Mononuclear cell (primary cell): Measurements from ENCODE around the gene CD84. TPM values are rescaled to one million over a fixed set of nuclear protein-coding genes. Genes with fewer than 3 reads are reported as not detected.
"Not testable (repeated sequence)": the region's sequence is repeated elsewhere in the genome, so short reads cannot be mapped to it uniquely, and the experiment has no call there.

ENCODE experiments used
- H3K27me3 ChIP-seq: 2 replicates; pipeline ENCODE4 v1.6.0; 2011; ENCODE audit warnings: low read length, control low read depth; ENCODE audit not compliant: insufficient read depth
- H3K4me1 ChIP-seq: 2 replicates; pipeline ENCODE4 v1.5.1; 2011; ENCODE audit warnings: mild to moderate bottlenecking, low read length, control low read depth; ENCODE audit not compliant: insufficient read depth
- H3K4me3 ChIP-seq: 2 replicates; pipeline ENCODE4 v1.5.1; 2011; ENCODE audit warnings: mild to moderate bottlenecking, low read length, moderate library complexity
- H3K9me3 ChIP-seq: 2 replicates; pipeline ENCODE4 v1.5.1; 2011; ENCODE audit warnings: low read depth, mild to moderate bottlenecking, control low read depth, low read length
- total RNA-seq: library from RNA; depleted of rRNA; stranded (reverse); fragments of >200 nt; gene quantifications from one replicate; pipeline ENCODE4 v1.2.3, GENCODE V29; 2012

The CD84 gene
- total RNA-seq, 1 donor = 33.4 TPM

GRCh38 chr1:160547422-160547821 lies 31.9 kb downstream of the CD84 start:
- Histone ChIP-seq H3K27me3 (no peaks in the 10 kb centered on the region), H3K4me1 (peaks cover 74% of the 10 kb centered on the region), H3K4me3 (no peak overlapping the region), H3K9me3 (no peaks in the 10 kb centered on the region)

DNA sequence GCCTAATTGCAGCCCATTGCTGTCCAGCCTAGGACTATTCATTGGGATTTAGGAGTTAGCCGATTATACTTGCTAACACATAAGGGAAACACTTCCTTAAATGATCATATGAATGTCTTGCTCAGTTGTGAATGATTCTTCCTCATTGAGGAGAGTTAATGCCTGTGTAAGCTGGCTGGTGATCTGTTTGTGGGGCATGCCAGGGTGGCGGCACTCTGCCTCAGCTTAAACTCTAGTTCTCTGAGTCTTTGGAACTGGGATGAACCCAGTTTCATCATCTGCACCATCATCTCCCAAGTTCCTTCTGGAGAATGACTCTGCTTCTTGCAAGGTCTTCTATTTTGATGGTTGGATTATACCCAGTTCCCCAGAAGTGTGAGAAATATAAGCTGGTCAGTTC lies 32.4 kb downstream of the CD84 start:
- no peaks in the 10 kb centered on the region for H3K9me3 ChIP-seq
- no peak overlapping the region for H3K4me3 ChIP-seq
- peaks cover 76% of the 10 kb centered on the region for H3K4me1 ChIP-seq
- H3K27me3 ChIP-seq = no peaks in the 10 kb centered on the region

DNA sequence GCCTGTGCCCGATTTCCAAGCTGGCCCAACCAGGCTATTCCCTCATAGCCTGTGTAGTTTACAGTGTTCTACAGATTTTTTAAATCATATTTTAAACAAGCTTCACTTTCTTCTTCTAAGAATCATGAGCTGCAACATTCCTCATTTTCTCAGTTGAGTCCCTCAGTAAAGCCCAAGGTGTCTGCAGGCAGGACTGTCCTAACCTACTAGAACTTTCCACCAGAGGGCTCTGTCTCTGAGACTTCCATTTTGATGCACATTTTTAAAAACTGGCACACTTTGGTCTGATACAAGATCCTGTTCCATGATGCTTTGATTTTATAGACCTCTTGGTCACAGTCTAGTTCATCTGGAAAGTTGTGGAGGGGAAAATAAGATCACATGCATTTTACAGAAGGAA lies 34.6 kb downstream of the CD84 start:
- H3K4me3 ChIP-seq = no peak overlapping the region
- H3K27me3 ChIP-seq = no peaks in the 10 kb centered on the region
- H3K4me1 ChIP-seq = peaks cover 79% of the 10 kb centered on the region
- no peaks in the 10 kb centered on the region for H3K9me3 ChIP-seq

DNA sequence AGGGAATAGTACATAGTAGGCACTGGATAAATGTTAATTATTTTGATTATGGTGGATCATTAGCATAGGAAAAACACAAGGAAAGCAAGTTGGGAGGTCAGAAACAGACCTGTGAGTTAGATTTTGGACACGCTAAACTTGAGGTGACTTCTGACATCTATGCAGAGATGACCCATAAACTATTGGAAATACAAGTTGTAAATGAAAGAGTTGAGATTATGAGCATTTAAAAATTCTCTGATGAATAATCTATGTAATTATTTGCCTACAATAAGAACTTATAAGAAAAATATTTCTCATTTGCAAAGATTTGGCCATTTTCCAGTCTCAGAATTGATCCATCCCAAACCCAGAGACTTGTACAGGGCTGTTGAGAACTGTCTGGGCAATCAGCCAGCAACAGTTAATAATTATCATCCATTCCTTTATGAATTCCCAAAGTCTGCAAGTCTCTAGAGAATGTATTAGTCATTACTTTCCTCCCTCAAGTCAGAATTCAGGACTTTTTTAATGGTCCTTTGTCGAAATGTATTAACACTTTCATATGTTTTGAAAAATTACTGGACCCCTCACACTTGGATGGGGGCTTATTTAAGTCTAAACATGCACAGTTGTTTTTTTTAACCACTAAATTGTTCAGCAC lies 36.9 kb downstream of the CD84 start:
- Histone ChIP-seq H3K27me3 (no peaks in the 10 kb centered on the region), H3K9me3 (no peaks in the 10 kb centered on the region), H3K4me1 (peaks cover 66% of the 10 kb centered on the region), H3K4me3 (no peak overlapping the region)

DNA sequence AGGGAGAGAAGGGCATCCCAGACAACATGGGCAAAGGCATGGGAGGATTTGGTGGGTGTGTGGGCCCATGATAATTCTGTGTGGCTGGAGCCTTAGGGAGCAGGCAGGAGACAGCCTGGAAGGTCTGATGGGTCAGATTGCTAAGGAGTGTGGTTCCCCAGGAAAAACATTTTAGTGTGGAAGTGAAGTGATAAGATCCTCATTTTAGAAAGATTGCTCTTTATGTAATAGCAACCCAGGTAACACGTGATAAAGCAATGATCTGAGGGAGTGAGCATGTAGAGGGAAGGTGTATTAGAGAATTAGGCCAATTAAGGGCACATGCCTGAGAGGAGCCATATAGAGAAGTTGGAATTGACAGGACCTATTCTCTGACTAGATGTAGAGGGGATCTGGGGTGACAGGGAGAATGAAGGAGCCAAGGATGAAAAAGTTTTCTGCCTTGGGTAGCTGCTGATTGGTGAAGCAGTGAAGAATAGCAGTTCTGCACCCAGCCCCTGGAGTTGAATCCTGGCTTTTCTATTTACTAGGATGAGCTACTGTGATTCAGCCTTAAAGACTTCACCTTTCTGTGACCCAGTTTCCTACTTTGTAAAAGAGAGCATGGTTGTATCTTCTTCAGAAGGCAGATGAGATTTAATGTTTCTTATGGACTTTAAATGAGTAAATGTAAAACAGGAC lies 37.5 kb downstream of the CD84 start:
- peaks cover 59% of the 10 kb centered on the region for H3K4me1 ChIP-seq
- H3K9me3 ChIP-seq = no peaks in the 10 kb centered on the region
- H3K27me3 ChIP-seq = no peaks in the 10 kb centered on the region
- no peak overlapping the region for H3K4me3 ChIP-seq

- Histone ChIP-seq H3K4me1 (peaks cover 50% of the 10 kb centered on the region), H3K27me3 (no peaks in the 10 kb centered on the region), H3K4me3 (no peak overlapping the region), H3K9me3 (peaks cover 6% of the 10 kb centered on the region)
These were observed 38.5 kb downstream of the CD84 start for GRCh38 chr1:160540859-160541233.

- Histone ChIP-seq H3K4me3 (no peak overlapping the region), H3K9me3 (peaks cover 12% of the 10 kb centered on the region), H3K27me3 (no peaks in the 10 kb centered on the region), H3K4me1 (peaks cover 44% of the 10 kb centered on the region)
These were observed 39.1 kb downstream of the CD84 start for GRCh38 chr1:160539990-160540858.

DNA sequence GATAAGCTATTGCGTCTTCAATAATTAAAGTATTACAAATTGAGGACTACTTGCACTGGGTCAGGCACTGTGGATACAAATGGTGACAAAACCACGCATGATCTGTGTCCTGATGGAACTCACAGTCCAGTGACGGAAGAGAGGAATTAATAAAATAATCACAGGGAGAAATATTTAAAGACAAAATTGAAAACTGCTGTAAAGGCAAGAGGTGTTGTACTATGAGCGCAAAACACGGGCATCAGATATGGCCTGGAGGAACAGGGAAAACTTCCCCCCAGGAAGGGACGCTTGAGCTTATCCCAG lies 39.7 kb downstream of the CD84 start:
- Histone ChIP-seq H3K4me1 (peaks cover 38% of the 10 kb centered on the region), H3K27me3 (no peaks in the 10 kb centered on the region), H3K9me3 (peaks cover 18% of the 10 kb centered on the region), H3K4me3 (no peak overlapping the region)

DNA sequence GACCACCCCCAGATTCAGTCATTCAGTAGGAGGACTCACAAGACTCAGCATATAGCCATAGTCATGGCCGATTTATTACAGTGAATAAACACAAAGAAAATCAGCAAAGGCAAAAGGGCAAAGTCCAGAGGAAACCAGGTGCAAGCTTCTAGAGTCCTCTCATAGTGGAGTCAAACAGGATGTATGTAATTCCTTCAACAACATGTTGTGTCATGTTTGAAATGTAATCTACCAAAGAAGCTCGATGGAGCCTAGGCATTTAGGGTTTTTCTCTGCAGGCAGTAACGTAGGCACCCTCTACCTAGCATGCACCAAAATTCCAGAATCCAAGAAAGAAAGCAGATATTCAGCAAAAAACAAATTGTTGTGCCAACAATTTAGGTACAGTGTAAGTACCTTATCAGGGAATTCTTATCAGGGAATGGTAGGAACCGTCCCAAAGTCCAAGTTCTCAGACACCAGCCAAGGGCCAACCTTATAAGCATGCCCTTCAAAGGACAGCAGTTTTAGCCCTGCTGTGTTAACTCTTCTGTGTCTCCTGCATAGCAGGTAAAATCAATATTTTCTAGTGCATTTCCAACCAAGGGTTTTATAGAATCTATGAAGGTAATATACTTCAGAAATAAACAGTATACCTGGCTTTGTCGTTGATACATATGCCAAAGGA lies 40.2 kb downstream of the CD84 start:
- H3K4me1 ChIP-seq = peaks cover 34% of the 10 kb centered on the region
- H3K9me3 ChIP-seq = peaks cover 23% of the 10 kb centered on the region
- H3K4me3 ChIP-seq = no peak overlapping the region
- H3K27me3 ChIP-seq = no peaks in the 10 kb centered on the region

DNA sequence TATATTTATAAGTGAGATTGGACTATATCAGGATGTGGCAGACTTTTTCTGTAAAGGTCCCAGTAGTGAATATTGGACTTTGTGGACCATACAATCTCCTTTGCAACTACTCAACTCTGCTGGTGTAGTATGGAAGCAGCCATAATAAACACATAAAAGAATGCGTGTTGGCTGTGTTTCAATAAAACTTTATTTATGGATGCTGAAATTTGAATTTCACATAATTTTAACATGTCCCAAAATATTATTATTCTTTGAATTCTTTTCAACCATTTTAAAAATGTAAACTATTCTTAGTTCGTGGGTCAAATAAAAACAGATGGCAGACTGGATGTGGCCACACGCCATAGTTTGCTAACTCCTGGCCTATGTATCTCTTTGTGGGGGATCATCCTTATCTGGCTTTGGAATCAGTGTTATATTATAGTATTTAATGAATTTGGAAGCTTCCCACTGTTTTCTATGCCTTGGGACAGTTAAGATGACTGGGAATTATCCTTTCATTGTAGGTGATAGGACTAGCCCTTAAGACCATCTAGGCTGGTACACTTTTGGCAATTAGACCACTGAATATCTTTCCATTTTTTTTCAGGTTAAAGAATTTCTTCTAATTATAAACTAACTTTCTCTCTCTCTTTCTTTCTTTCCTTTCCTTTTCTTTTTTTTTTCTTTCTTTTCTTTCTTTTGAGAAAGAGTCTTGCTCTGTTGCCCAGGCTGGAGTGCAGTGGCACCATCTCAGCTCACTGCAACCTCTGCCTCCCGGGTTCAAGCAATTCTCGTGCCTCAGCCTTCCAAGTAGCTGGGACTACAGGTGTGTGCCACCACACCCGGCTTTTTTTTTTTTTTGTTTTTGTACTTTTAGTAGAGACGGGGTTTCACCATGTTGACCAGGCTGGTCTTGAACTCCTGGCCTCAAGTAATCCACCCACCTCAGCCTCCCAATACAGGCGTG lies 41.3 kb downstream of the CD84 start:
- H3K27me3 ChIP-seq = no peaks in the 10 kb centered on the region
- no peak overlapping the region for H3K4me3 ChIP-seq
- peaks cover 34% of the 10 kb centered on the region for H3K4me1 ChIP-seq
- peaks cover 27% of the 10 kb centered on the region for H3K9me3 ChIP-seq

GRCh38 chr1:160534823-160535605 lies 44.3 kb downstream of the CD84 start:
- Histone ChIP-seq H3K4me1 (peaks cover 14% of the 10 kb centered on the region), H3K27me3 (no peaks in the 10 kb centered on the region), H3K4me3 (no peak overlapping the region), H3K9me3 (peaks cover 27% of the 10 kb centered on the region)

DNA sequence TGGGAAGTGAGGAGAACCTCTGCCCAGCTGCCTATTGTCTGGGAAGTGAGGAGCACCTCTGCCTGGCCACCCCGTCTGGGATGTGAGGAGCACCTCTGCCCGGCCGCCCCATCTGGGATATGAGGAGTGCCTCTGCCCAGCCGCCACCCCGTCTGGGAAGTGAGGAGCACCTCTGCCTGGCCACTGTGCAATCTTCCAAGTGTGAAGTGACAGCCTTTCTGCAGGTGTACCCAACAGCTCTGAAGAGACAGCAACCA lies 46.8 kb downstream of the CD84 start:
- not testable (repeated sequence) for H3K4me1 ChIP-seq, H3K4me3 ChIP-seq, H3K27me3 ChIP-seq
- H3K9me3 ChIP-seq = peaks cover 27% of the 10 kb centered on the region

- H3K4me3 ChIP-seq, H3K27me3 ChIP-seq, H3K4me1 ChIP-seq: not testable (repeated sequence)
- peaks cover 27% of the 10 kb centered on the region for H3K9me3 ChIP-seq
These were observed 47.3 kb downstream of the CD84 start for GRCh38 chr1:160531809-160532556.
